Anterior cingulate cortex (tissue), 58 donors: ENCODE data around the gene PSMG3.

Source experiments
- DNase-seq, 58 donors: peaks; one replicate each; lab custom pipeline; 2025; lab: John Stamatoyannopoulos, UW

Gene PSMG3

GRCh38 chr7:1560620-1561031 is 9.2 kb downstream of the PSMG3 start:
- no peak for DNase-seq

- DNase-seq, result no peak
Measured at GRCh38 chr7:1559626-1560590, 9.9 kb downstream of the PSMG3 start.

GRCh38 chr7:1558841-1559625 is 10.8 kb downstream of the PSMG3 start:
- no peak for DNase-seq

- DNase-seq, result no peak
Measured at GRCh38 chr7:1558181-1558811, 11.5 kb downstream of the PSMG3 start.

GRCh38 chr7:1557771-1558170 is 12.1 kb downstream of the PSMG3 start:
- DNase-seq, result no peak

GRCh38 chr7:1557006-1557405 is 12.8 kb downstream of the PSMG3 start:
- DNase-seq, result no peak

GRCh38 chr7:1555813-1556543 is 13.9 kb downstream of the PSMG3 start, which contains the start of gene TMEM184A:
TMEM184A (minus strand) TSS chr7:1556205; CDS start chr7:1555484, 721 bp downstream.
- no peak for DNase-seq

- no peak for DNase-seq
Measured at GRCh38 chr7:1555046-1555812, 14.6 kb downstream of the PSMG3 start.

GRCh38 chr7:1554333-1555045 is 15.3 kb downstream of the PSMG3 start:
- DNase-seq, result no peak

GRCh38 chr7:1553512-1554210 is 16.2 kb downstream of the PSMG3 start:
- DNase-seq, result no peak

GRCh38 chr7:1552200-1552599 is 17.6 kb downstream of the PSMG3 start:
- no peak for DNase-seq

- no peak for DNase-seq
Measured at GRCh38 chr7:1550846-1551155, 19.0 kb downstream of the PSMG3 start.

GRCh38 chr7:1550005-1550845 is 19.6 kb downstream of the PSMG3 start:
- DNase-seq, result no peak

- DNase-seq, result no peak
Measured at GRCh38 chr7:1549357-1550004, 20.4 kb downstream of the PSMG3 start.

GRCh38 chr7:1548944-1549343 is 20.9 kb downstream of the PSMG3 start:
- DNase-seq, result no peak

GRCh38 chr7:1548438-1548831 is 21.4 kb downstream of the PSMG3 start:
- no peak for DNase-seq
